ENCODE measurements around the gene RAB12.

The RAB12 gene

GRCh38 chr18:8629602-8630001, 20.4 kb downstream of the RAB12 start:
- TF ChIP-seq CTCF (IDR thresholded peaks at IDR 0.05; ENCODE audit: insufficient read depth, low read depth, low read length, missing control alignments), result no peak
- no peak for DNase-seq (ENCODE audit: low read depth)
- no peak overlapping the region for H3K4me3 ChIP-seq (ENCODE audit: low read depth, low read length)

- DNase-seq (ENCODE audit: low read depth), result no peak
- no peak for TF ChIP-seq CTCF (IDR thresholded peaks at IDR 0.05; ENCODE audit: insufficient read depth, low read depth, low read length, missing control alignments)
Observed at GRCh38 chr18:8630546-8630945, 21.3 kb downstream of the RAB12 start.

GRCh38 chr18:8631265-8631664, 22.0 kb downstream of the RAB12 start:
- no peak for TF ChIP-seq CTCF (IDR thresholded peaks at IDR 0.05; ENCODE audit: insufficient read depth, low read depth, low read length, missing control alignments)
- DNase-seq (ENCODE audit: low read depth), result no peak
- no peak overlapping the region for H3K4me3 ChIP-seq (ENCODE audit: low read depth, low read length)

More at GRCh38 chr18:8630546-8630945, 21.3 kb downstream of the RAB12 start:
- no peak overlapping the region for H3K4me3 ChIP-seq (ENCODE audit: low read depth, low read length)

- no peak overlapping the region for H3K4me3 ChIP-seq (ENCODE audit: low read depth, low read length)
- TF ChIP-seq CTCF (IDR thresholded peaks at IDR 0.05; ENCODE audit: insufficient read depth, low read depth, low read length, missing control alignments), result no peak
- DNase-seq (ENCODE audit: low read depth), result no peak
Observed at GRCh38 chr18:8632386-8632785, 23.1 kb downstream of the RAB12 start.

- H3K4me3 ChIP-seq (ENCODE audit: low read depth, low read length), result no peak overlapping the region
- no peak for DNase-seq (ENCODE audit: low read depth)
- no peak for TF ChIP-seq CTCF (IDR thresholded peaks at IDR 0.05; ENCODE audit: insufficient read depth, low read depth, low read length, missing control alignments)
Observed at GRCh38 chr18:8634508-8634907, 25.3 kb downstream of the RAB12 start.

GRCh38 chr18:8635087-8635486, 25.9 kb downstream of the RAB12 start:
- no peak for TF ChIP-seq CTCF (IDR thresholded peaks at IDR 0.05; ENCODE audit: insufficient read depth, low read depth, low read length, missing control alignments)
- H3K4me3 ChIP-seq (ENCODE audit: low read depth, low read length), result no peak overlapping the region
- no peak for DNase-seq (ENCODE audit: low read depth)

- DNase-seq (ENCODE audit: low read depth), result no peak
- H3K4me3 ChIP-seq (ENCODE audit: low read depth, low read length), result no peak overlapping the region
- no peak for TF ChIP-seq CTCF (IDR thresholded peaks at IDR 0.05; ENCODE audit: insufficient read depth, low read depth, low read length, missing control alignments)
Observed at GRCh38 chr18:8639762-8640161, 30.5 kb downstream of the RAB12 start.

All from GM12865 (cell line).